AG09309 (cell line): Measurements from ENCODE around the gene LEAP2.

Experiments
- DNase-seq: peaks from one replicate; pipeline ENCODE4 v3.0.0-alpha.2; 2010; ENCODE audit warnings: low read depth
- H3K4me3 ChIP-seq: 2 replicates; pipeline ENCODE4 v1.5.1; 2011; ENCODE audit warnings: mild to moderate bottlenecking, low read depth, low read length, moderate library complexity; ENCODE audit not compliant: control insufficient read depth
- TF ChIP-seq, protein P1 (sequence below): IDR thresholded peaks from 2 replicates; pipeline ENCODE4 v1.5.1; 2011; ENCODE audit warnings: mild to moderate bottlenecking, low read depth, low read length, inconsistent platforms; ENCODE audit not compliant: insufficient read depth, control insufficient read depth; ENCODE audit errors: missing control alignments

The LEAP2 gene

GRCh38 chr5:132840313-132840712, 33.2 kb upstream of the LEAP2 start:
- no peak overlapping the region for H3K4me3 ChIP-seq
- DNase-seq, result no peak
- TF ChIP-seq, protein P1, sequence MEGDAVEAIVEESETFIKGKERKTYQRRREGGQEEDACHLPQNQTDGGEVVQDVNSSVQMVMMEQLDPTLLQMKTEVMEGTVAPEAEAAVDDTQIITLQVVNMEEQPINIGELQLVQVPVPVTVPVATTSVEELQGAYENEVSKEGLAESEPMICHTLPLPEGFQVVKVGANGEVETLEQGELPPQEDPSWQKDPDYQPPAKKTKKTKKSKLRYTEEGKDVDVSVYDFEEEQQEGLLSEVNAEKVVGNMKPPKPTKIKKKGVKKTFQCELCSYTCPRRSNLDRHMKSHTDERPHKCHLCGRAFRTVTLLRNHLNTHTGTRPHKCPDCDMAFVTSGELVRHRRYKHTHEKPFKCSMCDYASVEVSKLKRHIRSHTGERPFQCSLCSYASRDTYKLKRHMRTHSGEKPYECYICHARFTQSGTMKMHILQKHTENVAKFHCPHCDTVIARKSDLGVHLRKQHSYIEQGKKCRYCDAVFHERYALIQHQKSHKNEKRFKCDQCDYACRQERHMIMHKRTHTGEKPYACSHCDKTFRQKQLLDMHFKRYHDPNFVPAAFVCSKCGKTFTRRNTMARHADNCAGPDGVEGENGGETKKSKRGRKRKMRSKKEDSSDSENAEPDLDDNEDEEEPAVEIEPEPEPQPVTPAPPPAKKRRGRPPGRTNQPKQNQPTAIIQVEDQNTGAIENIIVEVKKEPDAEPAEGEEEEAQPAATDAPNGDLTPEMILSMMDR, result no peak

DNA sequence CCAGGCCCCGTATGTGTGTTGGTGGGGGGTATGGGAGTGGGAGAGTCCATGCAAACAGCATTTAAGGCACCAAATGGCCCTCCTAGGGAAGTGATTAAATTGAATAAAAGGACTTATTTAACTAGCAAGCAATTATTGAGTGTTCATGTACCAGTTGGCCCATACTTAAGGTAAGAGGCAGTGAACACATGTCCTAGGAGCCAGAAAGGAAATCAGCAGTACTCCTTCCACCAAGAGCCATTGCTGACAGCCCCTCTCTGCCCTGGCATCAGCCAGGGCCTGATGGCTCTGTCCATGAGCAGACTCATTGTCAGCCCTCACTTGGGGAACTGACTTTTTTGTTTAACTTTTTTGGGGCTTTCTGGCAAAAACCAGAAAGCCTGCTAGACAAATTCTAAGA, 32.6 kb upstream of the LEAP2 start:
- no peak for DNase-seq
- no peak overlapping the region for H3K4me3 ChIP-seq
- TF ChIP-seq, protein P1, result no peak

GRCh38 chr5:132841305-132841704, 32.2 kb upstream of the LEAP2 start:
- no peak overlapping the region for H3K4me3 ChIP-seq
- DNase-seq, result peak; percentile 45
- TF ChIP-seq, protein P1, result no peak

GRCh38 chr5:132848270-132848669, 25.2 kb upstream of the LEAP2 start:
- DNase-seq, result no peak
- TF ChIP-seq, protein P1, result no peak
- H3K4me3 ChIP-seq, result no peak overlapping the region

GRCh38 chr5:132849347-132849746, 24.1 kb upstream of the LEAP2 start:
- H3K4me3 ChIP-seq, result no peak overlapping the region
- no peak for DNase-seq
- TF ChIP-seq, protein P1, result no peak

DNA sequence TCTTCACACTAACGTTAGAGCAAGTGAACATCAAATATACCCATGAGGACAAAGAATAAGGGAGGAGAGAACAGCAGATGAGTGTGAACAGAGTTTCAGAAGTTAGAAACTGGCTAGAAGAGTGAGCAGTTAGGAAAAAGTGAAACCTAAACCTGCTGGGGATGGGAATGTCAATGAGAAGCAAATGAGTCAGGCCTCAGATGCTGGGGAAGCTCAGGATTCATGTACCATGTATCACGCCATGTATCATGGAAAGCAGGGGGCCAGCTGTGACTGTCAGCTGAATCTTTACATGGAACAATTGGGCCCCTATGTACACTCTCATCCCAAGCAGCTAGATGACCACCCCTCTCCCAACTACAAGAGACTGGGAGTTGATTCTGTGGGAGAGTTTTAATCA, 23.4 kb upstream of the LEAP2 start:
- TF ChIP-seq, protein P1, result no peak
- H3K4me3 ChIP-seq, result no peak overlapping the region
- no peak for DNase-seq

GRCh38 chr5:132853323-132853722, 20.1 kb upstream of the LEAP2 start:
- no peak overlapping the region for H3K4me3 ChIP-seq
- no peak for DNase-seq
- TF ChIP-seq, protein P1, result no peak
